Renal cortical epithelial cell (primary cell): ENCODE measurements around the gene ELOVL4. TPM values are rescaled to one million over a fixed set of nuclear protein-coding genes. Genes with fewer than 3 reads are reported as not detected.

ENCODE experiments used
- DNase-seq: peaks from one replicate; pipeline ENCODE4 v3.0.0-alpha.2; 2011; ENCODE audit warnings: low read depth
- total RNA-seq: library from RNA; depleted of rRNA; stranded (reverse); fragments of >200 nt; gene quantifications from 2 replicates; pipeline ENCODE4 v1.2.3, GENCODE V29; 2014

Gene ELOVL4
- total RNA-seq, 1 donor from 2014 or later, result 1.4 TPM

DNA sequence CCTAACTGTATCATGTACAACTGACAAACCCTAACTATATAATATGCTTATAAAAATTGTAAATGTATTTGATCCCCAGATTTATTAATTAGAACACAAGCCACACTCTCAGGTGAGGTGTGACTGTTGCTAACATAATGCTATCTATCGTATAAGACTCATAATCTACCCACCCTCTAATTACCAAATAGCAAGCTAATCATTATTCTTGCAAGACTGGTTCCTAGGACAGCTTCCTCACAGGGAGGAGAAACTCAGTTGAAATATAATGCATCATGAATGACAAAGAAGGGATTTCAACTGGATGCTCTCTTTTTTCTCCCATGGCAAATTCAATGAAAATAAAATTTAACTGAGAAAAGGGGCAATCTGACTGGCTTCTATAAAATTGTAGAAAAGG is 35.4 kb downstream of the ELOVL4 start:
- DNase-seq, result no peak

DNA sequence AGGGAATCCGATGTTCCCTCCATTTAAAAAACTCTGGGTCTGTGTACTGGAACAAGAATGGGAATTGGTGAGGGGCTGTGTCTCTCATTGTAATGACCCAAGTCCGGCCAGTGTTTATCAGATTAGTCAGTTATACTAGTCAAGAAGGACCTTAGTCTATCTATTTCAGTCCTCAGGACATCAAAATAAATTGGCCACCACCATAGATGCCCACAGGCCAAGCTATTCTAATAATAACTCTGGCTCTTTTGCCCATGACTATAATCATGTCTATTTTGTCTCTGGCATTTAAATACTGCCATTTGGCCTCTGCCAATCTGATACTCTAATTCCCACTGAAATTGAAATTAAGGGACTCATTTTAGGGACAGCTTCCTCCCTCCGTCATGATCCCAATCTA is 37.8 kb downstream of the ELOVL4 start:
- no peak for DNase-seq

DNA sequence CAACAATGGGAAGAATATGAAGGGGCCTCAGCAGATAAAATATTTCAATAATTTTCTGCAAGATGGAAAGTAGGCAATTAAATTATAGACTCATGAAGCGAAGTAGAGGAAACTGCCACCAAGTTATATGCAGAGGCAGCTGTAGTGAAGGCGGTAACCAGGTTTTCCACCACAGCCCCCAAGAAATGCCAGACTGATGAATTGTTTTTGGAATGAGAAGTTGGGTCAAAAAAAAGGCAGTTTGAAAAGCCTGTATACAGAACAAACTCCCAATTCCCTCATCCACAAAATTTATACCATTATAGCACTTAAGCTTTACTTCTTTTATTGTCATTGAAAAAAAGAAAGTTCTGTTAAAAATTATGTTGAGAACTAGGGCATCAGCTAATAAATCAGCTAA is 45.3 kb downstream of the ELOVL4 start:
- no peak for DNase-seq

DNA sequence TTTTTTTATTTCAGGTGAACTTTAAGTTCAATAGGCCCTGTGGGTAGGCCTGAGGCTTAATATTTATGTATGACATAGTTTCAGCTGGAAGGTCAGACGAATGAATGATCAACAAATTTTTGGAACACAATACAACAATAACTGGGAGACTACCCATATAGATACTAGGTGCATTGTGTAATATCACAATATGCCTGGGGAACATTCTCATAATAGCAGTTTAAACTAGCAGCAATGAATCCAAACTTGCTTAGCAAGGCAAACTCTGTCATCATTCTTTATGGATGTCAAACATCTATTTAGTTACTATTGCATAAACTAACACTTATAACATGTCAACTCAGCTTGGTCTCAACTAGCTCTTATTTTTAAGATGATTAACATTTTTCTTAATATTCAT is 49.3 kb downstream of the ELOVL4 start:
- DNase-seq, result no peak

DNA sequence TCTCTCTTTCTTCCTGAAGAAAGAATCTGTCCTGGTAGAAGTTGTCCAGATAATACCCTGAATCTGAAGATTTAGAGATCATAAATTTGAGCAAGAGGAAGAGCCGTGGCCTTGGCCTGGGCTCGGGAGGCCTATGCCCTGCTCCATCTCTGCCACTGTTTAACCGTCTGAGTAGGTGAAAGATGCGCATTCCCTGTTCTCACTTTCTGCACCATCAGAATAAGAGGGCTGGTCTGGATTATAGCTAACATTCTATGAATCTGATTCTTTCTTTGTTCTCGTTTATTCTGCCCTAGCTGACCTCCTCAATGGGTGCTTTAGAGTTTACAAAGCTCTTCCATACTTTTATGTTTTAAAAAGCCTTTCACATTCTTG is 51.3 kb downstream of the ELOVL4 start:
- no peak for DNase-seq

DNA sequence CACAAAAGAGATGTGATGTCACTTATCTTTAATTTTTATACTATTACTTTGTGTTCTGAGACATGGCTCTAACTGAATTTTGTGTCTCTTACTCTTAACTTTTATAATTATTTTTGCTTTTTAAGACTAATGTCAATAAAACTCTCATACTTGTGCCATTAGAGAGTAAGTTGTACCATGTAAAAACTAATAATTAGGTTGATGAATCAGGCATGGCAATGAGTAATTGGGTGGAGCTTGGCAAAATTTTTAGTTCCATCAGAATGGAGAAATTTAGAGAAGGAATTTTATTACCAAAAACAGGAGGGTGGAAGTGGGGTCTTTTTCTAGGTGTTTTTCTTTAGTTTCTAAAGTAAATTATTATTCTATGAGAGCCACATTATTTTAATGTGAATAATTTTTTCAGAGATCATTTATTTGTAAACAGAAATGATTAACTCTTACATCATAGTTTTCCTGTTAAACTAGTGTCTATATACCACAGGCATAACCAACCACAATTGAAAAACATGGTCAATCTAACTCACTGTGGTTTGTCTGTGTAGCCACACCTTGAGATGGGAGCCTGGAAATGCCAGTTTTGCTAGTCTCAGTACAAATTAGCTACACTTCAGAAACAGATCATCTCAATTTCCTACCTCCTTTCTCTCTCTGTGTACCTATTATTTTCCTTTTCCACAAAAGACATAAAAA is 51.8 kb downstream of the ELOVL4 start:
- DNase-seq, result peak; percentile 54

DNA sequence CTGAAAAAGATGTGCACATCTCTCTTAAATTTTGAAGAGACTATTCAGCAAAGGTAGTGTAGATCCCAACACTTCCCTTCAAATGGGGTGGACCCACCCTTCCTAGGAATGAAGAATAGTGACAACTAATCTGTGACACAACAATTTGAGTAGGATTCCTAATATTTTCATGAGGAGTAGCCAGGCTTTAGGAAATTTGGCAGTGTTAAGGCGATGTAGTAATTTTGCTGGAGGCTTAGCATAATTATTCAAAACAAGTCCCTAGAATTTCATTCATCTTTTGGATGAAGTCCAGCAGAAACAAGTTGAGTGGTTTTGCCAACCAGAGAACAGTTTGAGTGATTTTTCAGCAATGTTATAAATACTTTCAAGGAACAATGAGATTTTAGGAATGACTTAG is 52.4 kb downstream of the ELOVL4 start:
- DNase-seq, result peak; percentile 36

DNA sequence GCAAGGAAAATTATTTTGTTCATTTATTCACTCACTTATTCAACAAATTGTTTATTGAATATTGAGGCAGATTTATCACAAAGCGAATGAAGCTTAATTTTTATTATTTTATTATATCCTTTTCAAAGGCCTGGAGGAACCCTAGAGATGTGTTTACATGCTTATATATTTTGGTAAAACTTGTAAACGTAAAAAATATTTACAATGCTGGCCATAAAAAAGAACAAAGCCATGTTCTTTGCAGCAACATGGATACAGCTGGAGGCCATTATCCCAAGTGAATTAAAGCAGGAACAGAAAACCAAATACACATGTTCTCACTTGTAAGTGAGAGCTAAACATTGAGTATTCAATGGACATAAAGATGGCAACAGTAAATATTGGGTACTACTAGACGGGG is 58.8 kb downstream of the ELOVL4 start:
- no peak for DNase-seq

DNA sequence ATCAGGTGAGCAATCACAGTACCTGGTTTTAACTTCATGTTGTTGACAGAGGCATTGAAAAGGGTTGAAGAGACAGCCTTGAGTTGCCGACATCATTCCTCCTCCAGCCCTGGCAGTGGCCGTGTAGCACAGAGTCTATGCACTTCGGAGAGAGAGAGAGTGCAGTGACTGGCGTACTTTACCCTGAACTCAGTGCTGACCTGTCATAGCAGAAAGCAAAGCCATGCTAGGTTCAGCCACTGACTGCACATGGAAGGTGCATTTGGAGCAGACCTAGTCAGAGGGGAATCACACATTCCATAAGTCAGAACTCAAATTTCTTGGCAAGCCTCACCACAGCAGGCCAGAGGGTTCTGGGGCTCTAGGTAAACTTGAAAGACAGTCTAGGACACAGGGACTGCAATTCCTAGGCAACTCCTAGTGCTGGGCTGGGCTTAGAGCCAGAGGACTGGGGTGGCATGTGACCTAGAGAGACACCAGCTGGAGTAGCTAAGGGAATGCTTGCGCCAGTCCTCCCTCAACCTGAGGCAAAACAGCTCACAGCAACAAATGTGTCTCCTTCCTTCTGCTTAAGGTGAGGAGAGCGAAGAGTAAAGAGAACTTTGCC is 69.1 kb downstream of the ELOVL4 start:
- DNase-seq, result peak; percentile 9

DNA sequence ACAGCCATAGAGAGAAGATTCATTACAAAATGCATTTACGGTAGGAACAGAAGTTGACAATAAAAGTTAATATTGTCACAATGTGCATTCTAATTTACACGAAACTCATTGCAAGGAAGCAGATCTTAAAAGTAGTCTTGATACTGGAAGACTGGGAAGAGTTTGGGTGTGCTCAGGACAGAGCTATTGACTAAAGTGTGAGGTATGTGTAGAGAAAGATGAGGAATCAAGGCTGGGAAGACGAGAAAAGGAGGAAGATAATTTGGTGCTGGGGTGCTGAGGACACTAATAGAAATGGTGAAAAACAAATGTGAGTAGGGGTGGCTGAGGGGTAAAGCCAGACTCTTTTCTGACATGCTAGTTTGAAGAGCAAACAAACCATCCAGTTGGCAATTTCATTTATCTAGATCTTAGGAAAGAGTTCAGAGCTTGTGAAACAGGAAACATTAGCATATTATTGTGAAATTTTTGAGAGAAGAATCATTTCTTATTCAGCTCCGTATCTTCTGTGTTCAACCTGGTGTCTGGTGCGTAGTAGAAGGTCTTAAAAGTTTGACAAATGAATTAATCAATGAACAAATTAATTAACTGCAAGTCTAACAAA is 72.7 kb downstream of the ELOVL4 start:
- no peak for DNase-seq

DNA sequence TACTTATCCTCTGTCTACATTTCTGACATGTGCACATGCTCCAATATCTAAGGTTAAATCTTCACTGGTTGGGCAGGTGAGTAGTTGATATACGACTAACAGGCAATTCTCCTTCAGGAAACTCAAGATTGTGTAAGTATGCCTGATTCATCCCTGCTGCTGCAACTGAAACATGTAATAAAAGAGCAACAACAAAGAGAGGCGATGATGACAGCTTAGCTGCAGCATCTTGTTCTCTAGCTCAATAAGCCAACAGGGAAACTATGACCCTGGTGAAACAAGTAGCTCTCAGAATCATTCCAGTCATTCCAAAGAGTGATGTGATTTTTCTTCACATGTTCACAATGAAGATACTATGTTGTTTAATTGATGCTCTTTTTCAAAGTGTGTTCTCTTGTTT is 74.4 kb downstream of the ELOVL4 start:
- peak; percentile 87 for DNase-seq

DNA sequence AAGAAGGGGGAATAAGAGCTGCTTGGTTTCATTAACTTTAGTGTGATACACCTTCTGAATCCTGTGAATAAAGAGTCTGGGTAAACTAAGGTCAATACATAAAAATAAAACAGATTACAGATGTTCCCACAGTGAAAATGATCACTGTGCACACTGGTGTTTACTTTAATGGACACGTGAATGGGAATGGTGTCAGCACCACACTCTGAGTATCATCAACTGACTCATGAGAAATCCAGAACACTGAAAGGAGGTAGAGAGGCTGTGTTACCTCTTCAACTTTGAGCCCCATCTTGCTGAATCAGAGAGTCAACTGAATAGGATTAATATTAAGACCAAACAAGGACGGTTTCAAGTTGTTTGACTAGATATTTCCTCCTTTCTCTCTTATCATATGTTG is 75.0 kb downstream of the ELOVL4 start:
- no peak for DNase-seq

DNA sequence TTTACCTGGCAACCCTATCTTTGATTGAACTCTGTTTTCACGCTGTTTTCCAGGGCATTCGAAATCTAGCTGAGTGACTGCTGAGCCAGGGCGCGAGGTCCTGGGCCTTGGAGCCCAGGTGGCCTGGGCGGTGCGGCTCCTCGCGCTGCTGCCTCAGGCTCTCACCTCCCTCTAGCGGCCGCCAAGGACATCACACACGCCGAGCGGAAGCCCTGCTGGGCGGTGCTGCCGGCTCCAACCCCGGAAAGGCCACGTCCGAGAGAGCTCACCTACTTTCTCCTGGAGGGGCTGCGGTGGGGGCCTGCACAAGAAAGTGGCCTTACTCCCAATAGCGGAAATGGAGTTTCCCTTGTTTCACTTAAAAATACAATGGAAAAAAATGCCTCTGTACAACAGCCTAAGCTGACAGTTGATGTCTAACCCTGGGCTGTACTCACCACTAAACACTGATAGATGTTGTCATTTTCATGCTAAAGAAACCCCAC is 77.7 kb downstream of the ELOVL4 start:
- peak; percentile 46 for DNase-seq

DNA sequence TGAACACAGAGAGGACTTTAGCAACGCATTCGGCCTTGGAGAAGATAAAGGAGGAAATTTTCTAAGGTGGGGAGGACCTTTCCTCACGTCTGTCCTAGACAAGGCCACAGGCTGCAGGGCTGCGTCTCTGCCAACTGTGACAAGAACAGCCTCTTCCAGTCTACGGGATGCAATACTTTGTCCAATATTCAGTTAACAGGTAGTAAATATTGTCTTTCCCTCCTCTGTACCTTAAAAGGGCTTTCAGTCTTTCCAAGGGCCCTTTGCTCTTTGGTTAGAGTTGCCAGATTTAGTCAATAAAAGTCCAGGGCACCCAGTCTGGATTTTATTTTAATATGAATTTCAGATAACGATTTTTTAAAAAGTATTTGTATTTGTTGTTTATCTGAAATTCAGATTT is 78.2 kb downstream of the ELOVL4 start:
- no peak for DNase-seq

DNA sequence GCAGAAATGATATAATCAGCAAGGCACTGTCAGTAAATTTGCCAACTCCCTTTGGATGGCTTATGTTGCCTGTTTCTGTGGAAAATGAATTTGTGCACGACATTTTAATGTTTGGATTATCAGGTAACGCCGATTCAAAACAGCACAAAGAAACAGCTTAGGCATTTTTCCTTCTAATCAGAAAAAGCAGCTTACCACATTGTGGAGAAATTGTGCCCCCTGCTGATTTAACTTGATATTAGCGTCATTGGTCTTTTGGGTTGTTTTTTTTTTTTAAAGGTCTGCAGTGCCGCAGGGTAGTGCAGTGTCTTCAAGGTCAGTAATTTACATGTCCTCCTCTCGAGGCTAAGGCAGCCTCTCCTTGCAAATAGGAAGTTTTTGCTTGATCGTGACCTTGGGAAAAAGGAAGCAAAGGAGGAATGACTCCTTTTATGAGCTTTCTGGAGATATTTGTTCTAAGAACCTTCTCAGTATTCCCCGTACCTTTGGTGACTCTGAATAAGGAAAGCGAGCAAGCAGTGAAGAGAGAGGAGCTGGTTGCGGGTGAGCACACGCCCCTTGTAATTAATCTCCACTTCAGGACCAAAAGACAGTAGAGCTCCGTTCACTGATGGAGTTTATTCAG is 79.1 kb downstream of the ELOVL4 start:
- peak; percentile 78 for DNase-seq

Other genes with a start within 250 kb of the ELOVL4 start
- gene TTK, start 57.1 kb upstream of the ELOVL4 start, total RNA-seq, result 1.4 and 14.6 TPM in 2 replicates
- 15.6 and 26.6 TPM in 2 replicates for gene BCKDHB, start 159.1 kb upstream of the ELOVL4 start, total RNA-seq